ENCODE data around the gene WDR11.

GRCh38 chr10:120951288-120951687, 100.1 kb downstream of the WDR11 start:
- no peak for TF ChIP-seq PRPF4 (IDR thresholded peaks at IDR 0.05; ENCODE audit: insufficient read depth, low read depth, low read length, poor library complexity, severe bottlenecking)
- no peak for TF ChIP-seq RFX5 (IDR thresholded peaks at IDR 0.05; ENCODE audit: low read depth, low read length)
- TF ChIP-seq, protein P1, sequence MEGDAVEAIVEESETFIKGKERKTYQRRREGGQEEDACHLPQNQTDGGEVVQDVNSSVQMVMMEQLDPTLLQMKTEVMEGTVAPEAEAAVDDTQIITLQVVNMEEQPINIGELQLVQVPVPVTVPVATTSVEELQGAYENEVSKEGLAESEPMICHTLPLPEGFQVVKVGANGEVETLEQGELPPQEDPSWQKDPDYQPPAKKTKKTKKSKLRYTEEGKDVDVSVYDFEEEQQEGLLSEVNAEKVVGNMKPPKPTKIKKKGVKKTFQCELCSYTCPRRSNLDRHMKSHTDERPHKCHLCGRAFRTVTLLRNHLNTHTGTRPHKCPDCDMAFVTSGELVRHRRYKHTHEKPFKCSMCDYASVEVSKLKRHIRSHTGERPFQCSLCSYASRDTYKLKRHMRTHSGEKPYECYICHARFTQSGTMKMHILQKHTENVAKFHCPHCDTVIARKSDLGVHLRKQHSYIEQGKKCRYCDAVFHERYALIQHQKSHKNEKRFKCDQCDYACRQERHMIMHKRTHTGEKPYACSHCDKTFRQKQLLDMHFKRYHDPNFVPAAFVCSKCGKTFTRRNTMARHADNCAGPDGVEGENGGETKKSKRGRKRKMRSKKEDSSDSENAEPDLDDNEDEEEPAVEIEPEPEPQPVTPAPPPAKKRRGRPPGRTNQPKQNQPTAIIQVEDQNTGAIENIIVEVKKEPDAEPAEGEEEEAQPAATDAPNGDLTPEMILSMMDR (IDR thresholded peaks at IDR 0.05 in 2 of 3, conservative IDR thresholded peaks at IDR 0.05 in 1 of 3; ENCODE audit: insufficient read depth in 2 of 3, low read depth in 1 of 3, low read length in 3 of 3) = no peak
- no peak for TF ChIP-seq CUX1 (CRISPR knock-in tag; IDR thresholded peaks at IDR 0.05)
- no peak for TF ChIP-seq ZBTB12 (CRISPR knock-in tag; IDR thresholded peaks at IDR 0.05)
- TF ChIP-seq SMARCC2 (IDR thresholded peaks at IDR 0.05; ENCODE audit: low read depth) = no peak

Measured in K562 (cell line).